AG04450 (cell line): ENCODE results near the gene UBE3C. TPM values are rescaled to one million over a fixed set of nuclear protein-coding genes. Genes with fewer than 3 reads are reported as not detected.
A peak's percentile ranks its signal among the peaks of the same experiment; 100 is the strongest.

Source experiments
- CTCF ChIA-PET: fragments of 300-600, 350-600 bp; formaldehyde crosslinking; extraction: SDS; loops from one replicate; lab custom pipeline; 2022; ENCODE audit warnings: antibody characterized with exemption, inconsistent platforms; lab: Charles Lee
- POLR2A ChIA-PET: fragments of 350-600 bp; formaldehyde crosslinking; extraction: SDS; loops from one replicate; lab custom pipeline; 2021; ENCODE audit warnings: antibody characterized with exemption, inconsistent platforms; lab: Yijun Ruan, JAX
- DNase-seq: peaks from one replicate; pipeline ENCODE4 v3.0.0-alpha.2; 2011; ENCODE audit warnings: low read depth, low spot score
- H3K27ac ChIP-seq: one replicate; pipeline ENCODE4 v1.5.1; 2012; ENCODE audit warnings: low read depth, low read length, control low read depth
- H3K27me3 ChIP-seq: one replicate; pipeline ENCODE4 v1.6.0; 2012; ENCODE audit warnings: low read length; ENCODE audit not compliant: control insufficient read depth, insufficient read depth
- H3K4me3 ChIP-seq: 2 replicates; pipeline ENCODE4 v1.5.1; 2011; ENCODE audit warnings: mild to moderate bottlenecking, low read depth, low read length, control low read depth
- H3K9me3 ChIP-seq: 2 replicates; pipeline ENCODE4 v1.5.1; 2012; ENCODE audit warnings: low read length; ENCODE audit not compliant: control insufficient read depth, insufficient read depth
- polyA plus RNA-seq: library from polyadenylated mRNA; depleted of rRNA; stranded (reverse); fragments of >200 nt; gene quantifications from 2 replicates; pipeline ENCODE4 v1.2.3, GENCODE V29; 2011
- TF ChIP-seq, protein P1 (sequence below): IDR thresholded peaks from 2 replicates; pipeline ENCODE4 v1.5.1; 2011; ENCODE audit warnings: low read depth, low read length, control low read depth, inconsistent platforms

The UBE3C gene
- polyA plus RNA-seq, 1 experiment, result 71.2 TPM

DNA sequence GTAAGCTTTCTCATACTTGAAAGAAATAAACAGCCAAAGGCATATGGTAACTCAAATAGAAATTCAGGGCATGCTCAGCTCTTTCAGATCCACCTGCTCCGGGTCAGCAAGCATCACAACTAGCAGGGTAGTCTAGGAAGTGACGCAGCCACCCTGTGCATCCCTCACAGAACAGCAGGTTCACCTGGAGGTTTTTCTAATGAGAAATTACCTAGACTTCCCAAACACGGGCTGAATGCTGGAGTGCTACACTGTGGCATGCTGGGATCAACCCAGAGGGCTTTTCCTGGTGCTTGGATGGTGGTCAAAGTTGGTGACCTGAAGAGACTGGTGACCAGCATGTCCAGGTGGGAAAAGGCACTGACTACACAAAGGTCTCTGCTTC is 131.3 kb downstream of the UBE3C start:
- Histone ChIP-seq H3K4me3 (no peak overlapping the region), H3K9me3 (no peaks in the 10 kb centered on the region; the same call in 1 of the 2 replicates), H3K27ac (no peak overlapping the region), H3K27me3 (no peaks in the 10 kb centered on the region)
- TF ChIP-seq, protein P1, sequence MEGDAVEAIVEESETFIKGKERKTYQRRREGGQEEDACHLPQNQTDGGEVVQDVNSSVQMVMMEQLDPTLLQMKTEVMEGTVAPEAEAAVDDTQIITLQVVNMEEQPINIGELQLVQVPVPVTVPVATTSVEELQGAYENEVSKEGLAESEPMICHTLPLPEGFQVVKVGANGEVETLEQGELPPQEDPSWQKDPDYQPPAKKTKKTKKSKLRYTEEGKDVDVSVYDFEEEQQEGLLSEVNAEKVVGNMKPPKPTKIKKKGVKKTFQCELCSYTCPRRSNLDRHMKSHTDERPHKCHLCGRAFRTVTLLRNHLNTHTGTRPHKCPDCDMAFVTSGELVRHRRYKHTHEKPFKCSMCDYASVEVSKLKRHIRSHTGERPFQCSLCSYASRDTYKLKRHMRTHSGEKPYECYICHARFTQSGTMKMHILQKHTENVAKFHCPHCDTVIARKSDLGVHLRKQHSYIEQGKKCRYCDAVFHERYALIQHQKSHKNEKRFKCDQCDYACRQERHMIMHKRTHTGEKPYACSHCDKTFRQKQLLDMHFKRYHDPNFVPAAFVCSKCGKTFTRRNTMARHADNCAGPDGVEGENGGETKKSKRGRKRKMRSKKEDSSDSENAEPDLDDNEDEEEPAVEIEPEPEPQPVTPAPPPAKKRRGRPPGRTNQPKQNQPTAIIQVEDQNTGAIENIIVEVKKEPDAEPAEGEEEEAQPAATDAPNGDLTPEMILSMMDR, result no peak
- no peak for DNase-seq
- ChIA-PET POLR2A (no interaction called here), CTCF (interaction anchor here (1.8 kb wide), 1 partner anchor 20 kb away, joined by 9 read pairs; no protein-coding TSS in a partner anchor)

DNA sequence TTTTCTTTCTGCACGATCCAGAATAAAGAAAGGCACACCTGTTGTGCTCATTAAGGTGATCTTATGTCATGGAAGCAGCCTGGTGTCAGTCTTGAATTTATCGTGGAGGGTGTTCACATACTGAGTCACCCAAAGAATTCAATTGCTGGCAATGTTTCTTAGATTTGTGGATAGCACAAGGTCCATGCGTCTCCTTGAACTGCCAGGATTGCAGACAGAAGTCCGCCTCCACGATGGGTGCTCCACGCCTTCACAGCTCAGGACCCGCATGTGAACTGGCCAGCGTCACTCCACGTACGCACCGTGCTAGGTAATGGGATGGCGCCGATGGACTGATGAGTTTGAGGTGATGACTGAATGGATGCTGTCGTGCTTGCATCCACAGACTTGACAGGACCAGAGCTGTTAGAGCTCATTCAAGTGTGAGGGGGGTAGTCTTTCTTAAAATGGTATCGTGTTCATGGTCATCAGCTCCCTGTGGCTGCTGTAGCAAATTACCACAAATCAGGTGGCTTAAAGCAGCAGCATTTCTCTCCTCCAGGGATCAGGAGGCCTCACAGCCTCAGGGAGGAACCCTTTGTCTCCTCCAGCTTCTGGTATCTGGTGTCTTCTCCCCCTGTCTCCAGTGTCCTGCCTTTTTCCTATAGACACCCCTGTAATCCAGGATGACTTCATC is 132.7 kb downstream of the UBE3C start:
- ChIA-PET POLR2A (no interaction called here), CTCF (interaction anchor here (0.6 to 3.2 kb wide), 6 partner anchors 21 to 320 kb away, joined by 3 to 67 read pairs (median 4); no protein-coding TSS in a partner anchor)
- H3K4me3 ChIP-seq, result no peak overlapping the region
- no peak for DNase-seq
- H3K27me3 ChIP-seq, result no peaks in the 10 kb centered on the region
- TF ChIP-seq, protein P1, result no peak
- peak overlapping the region; percentile 98 for H3K27ac ChIP-seq
- H3K9me3 ChIP-seq, result no peaks in the 10 kb centered on the region; the same call in 1 of the 2 replicates

DNA sequence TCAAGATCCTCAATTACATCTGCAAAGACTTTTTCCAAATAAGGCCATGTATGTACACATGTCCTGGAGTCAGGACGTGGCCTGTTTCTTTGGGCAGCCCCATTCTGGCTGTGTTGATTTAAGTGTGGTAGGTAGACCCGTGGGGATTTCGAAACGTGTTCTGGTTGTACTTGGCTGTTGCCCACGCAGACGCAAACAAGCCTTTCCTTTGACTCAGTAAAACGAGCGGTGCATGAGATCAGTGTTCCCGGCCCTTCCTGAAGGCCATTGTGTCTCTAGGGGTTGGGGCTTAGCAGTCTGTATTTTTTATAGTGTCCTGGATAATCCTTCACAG is 133.2 kb downstream of the UBE3C start:
- ChIA-PET POLR2A (no interaction called here), CTCF (interaction anchor here (1.2 to 3.2 kb wide), 9 partner anchors 22 to 301 kb away, joined by 3 to 67 read pairs (median 10); no protein-coding TSS in a partner anchor)
- H3K9me3 ChIP-seq, result peaks cover under 1% of the 10 kb centered on the region; the same call in 1 of the 2 replicates
- no peak overlapping the region for H3K4me3 ChIP-seq
- H3K27me3 ChIP-seq, result no peaks in the 10 kb centered on the region
- H3K27ac ChIP-seq, result peak overlapping the region; percentile 98
- TF ChIP-seq, protein P1, result no peak
- DNase-seq, result peak; percentile 98

- ChIA-PET CTCF (interaction anchor here (0.5 to 3.2 kb wide), 31 partner anchors 8 to 321 kb away, joined by 3 to 67 read pairs (median 5); no protein-coding TSS in a partner anchor), POLR2A (interaction anchor here (0.6 kb wide), 1 partner anchor 387 kb away, joined by 3 read pairs; no protein-coding TSS in a partner anchor)
- Histone ChIP-seq H3K27me3 (no peaks in the 10 kb centered on the region), H3K27ac (peak overlapping the region; percentile 98), H3K9me3 (peaks cover 3% of the 10 kb centered on the region; the same call in 1 of the 2 replicates), H3K4me3 (no peak overlapping the region)
- TF ChIP-seq, protein P1, result no peak
- no peak for DNase-seq
Measured at GRCh38 chr7:157272351-157273207, 133.9 kb downstream of the UBE3C start.
